IPS-15b (cell line): ENCODE measurements around the gene DISC1.

ENCODE experiments used
- H3K27me3 ChIP-seq: one replicate; pipeline ENCODE4 v1.6.1; 2013; ENCODE audit warnings: low read length; ENCODE audit not compliant: control insufficient read depth, insufficient read depth
- H3K36me3 ChIP-seq: one replicate; pipeline ENCODE4 v1.6.1; 2013; ENCODE audit warnings: low read length; ENCODE audit not compliant: control insufficient read depth, insufficient read depth
- H3K4me1 ChIP-seq: one replicate; pipeline ENCODE4 v1.6.1; 2013; ENCODE audit warnings: mild to moderate bottlenecking, low read length; ENCODE audit not compliant: control insufficient read depth, insufficient read depth
- H3K4me3 ChIP-seq: one replicate; pipeline ENCODE4 v1.5.1; 2013; ENCODE audit warnings: low read depth, low read length
- H3K9ac ChIP-seq: one replicate; pipeline ENCODE4 v1.6.1; 2013; ENCODE audit warnings: low read depth, mild to moderate bottlenecking, low read length
- H3K9me3 ChIP-seq: one replicate; pipeline ENCODE4 v1.6.1; 2013; ENCODE audit warnings: mild to moderate bottlenecking, low read length; ENCODE audit not compliant: control insufficient read depth, insufficient read depth

Gene DISC1

DNA sequence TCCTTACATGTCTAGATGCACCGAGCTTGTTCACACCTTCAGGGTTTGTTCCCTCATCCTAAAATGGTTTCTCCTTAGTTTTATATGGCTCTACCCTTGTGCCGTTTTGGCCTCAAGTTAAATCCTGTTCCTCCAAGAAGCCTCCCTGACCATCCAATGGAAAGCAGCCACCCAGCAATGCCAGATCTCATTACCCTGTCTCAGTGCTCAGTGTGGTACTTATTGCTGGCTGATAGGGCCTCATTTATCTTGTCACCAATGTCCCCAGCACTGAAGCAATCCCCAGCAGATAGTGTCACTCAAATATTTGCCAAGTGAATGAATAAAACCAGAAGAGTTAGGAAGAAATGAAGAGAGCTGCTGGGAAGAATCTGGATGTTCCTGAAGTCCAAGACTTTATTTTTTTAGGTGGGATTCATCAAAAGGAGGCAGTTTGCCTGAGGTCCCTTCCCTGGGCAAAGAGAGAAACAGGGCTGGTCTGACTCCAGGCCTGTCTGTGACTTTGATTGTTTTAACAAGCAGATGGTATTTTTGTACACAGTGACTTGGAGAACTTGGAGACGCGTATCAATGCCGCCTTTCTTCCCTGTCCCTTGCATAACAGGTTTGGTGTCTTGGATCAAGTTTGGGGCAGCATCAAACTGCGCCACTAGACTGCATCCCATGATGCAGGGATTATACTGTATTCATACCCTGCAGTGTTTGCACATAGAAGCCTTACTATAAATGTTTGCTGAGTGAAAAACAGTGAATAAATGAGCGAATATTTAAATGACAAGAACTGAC, 221.2 kb downstream of the DISC1 start:
- H3K9ac ChIP-seq: no peak overlapping the region
- no peak overlapping the region for H3K4me3 ChIP-seq
- no peaks in the 10 kb centered on the region for H3K36me3 ChIP-seq
- no peaks in the 10 kb centered on the region for H3K9me3 ChIP-seq
- H3K27me3 ChIP-seq: no peaks in the 10 kb centered on the region
- H3K4me1 ChIP-seq: no peaks in the 10 kb centered on the region

DNA sequence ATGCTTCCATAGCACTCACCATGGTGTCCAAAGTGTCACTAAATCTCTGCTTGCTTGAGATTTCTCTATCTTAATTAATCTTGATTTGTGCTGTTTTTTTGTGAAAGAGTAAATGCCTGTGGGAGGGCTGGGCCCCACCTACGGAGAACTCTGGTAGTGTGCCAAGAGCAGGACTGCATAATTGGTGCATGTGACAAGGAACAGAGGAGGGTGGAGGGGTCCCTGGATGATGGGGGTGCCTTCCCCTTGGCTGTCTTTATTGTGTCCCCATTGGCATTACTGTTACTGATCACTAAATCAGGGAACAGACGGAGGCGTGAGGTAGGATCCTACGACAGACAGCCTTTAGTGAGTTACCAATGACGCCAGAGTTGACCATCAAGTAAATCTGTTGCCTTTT, 223.4 kb downstream of the DISC1 start:
- Histone ChIP-seq H3K4me3 (no peak overlapping the region), H3K9ac (no peak overlapping the region), H3K27me3 (no peaks in the 10 kb centered on the region), H3K36me3 (no peaks in the 10 kb centered on the region), H3K4me1 (no peaks in the 10 kb centered on the region), H3K9me3 (no peaks in the 10 kb centered on the region)

DNA sequence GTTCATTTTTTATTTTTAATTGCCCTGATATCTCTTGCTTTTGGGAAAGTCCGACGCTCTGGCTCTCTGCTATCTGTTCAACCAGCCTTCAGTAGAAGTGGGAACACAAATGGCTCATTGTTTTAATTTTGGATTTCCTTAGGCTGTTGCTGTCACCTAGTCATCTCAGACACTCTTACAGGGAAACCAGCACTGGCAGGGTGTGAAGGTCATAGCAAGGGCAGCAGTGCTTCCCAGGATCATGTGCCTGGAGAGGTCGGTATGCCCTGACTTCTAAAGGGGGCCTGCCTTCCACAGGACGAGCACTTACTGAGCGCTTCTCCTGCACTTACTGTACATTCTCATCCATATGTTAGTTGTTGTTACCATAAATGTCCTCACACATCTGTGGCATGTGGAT, 224.2 kb downstream of the DISC1 start:
- Histone ChIP-seq H3K36me3 (no peaks in the 10 kb centered on the region), H3K9ac (no peak overlapping the region), H3K9me3 (no peaks in the 10 kb centered on the region), H3K4me1 (no peaks in the 10 kb centered on the region), H3K27me3 (no peaks in the 10 kb centered on the region), H3K4me3 (no peak overlapping the region)

DNA sequence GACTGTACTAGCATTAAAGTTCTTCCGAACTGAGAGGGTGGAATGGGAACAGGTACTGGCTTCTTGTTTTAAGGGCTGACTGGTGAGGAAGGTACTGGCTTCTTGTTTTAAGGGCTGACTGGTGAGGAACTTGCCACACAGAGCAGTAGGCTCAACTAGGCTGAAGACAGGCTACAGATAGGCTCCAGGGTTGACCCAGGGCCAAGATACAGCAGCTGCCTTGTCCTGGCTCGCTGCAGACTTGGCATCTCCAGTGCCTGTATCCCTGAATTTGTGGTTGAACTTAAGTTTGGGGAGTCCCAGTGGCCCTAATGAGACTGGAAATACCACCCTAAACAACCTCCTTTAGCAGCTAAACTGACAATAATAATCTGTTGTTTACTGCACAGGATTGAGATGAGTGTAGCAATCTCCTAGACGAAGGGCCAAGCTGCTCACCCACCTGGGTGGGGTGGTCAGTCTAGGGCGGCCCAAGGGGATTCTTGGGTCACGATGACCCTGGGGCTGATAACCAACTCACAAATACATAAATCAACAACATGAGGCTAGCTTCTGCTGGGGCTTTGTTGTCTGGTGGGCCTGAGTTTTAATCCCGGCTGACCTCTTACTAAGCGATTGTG, 227.1 kb downstream of the DISC1 start:
- H3K27me3 ChIP-seq: no peaks in the 10 kb centered on the region
- H3K4me3 ChIP-seq: no peak overlapping the region
- H3K9me3 ChIP-seq: no peaks in the 10 kb centered on the region
- no peak overlapping the region for H3K9ac ChIP-seq
- H3K4me1 ChIP-seq: no peaks in the 10 kb centered on the region
- H3K36me3 ChIP-seq: no peaks in the 10 kb centered on the region

DNA sequence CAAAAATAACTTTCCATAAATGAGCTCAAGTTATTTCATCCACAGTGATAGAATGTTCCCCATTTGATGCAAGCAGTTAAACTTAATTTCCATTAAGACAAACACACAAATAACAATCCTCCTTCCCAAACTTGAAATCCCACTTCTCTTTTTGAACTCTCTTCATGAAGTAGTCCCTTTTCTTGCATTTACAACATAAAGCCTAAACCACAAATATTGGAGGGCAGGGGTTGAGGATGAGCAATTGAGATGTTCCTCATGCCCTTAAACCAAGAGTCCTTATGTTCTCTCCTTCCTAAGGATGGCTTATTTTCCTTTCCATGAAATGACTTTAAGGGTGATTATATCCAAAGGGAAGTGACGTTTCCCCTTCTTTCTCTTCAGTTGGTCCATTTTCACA, 228.8 kb downstream of the DISC1 start:
- H3K27me3 ChIP-seq: no peaks in the 10 kb centered on the region
- no peak overlapping the region for H3K4me3 ChIP-seq
- H3K36me3 ChIP-seq: no peaks in the 10 kb centered on the region
- H3K9ac ChIP-seq: no peak overlapping the region
- H3K4me1 ChIP-seq: no peaks in the 10 kb centered on the region
- no peaks in the 10 kb centered on the region for H3K9me3 ChIP-seq

DNA sequence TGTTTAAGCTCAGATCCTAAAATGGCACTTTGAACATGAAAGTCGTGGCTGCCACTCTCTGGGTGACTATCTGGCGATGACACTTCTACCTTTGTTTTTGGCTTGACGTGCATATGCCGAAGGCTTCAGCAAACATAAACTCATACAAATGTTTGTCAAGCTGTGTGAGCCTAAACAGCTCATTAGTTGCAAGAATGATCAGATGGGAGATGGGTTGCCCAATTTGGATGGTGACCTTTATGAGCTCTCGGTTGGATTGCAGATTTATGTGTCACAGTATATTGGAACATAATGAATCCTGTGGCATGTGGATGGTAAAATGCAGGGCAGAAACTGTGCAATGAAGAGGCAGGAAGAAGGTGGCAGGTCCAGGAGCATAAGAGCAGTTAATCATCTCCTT, 229.3 kb downstream of the DISC1 start:
- Histone ChIP-seq H3K27me3 (no peaks in the 10 kb centered on the region), H3K9ac (no peak overlapping the region)

DNA sequence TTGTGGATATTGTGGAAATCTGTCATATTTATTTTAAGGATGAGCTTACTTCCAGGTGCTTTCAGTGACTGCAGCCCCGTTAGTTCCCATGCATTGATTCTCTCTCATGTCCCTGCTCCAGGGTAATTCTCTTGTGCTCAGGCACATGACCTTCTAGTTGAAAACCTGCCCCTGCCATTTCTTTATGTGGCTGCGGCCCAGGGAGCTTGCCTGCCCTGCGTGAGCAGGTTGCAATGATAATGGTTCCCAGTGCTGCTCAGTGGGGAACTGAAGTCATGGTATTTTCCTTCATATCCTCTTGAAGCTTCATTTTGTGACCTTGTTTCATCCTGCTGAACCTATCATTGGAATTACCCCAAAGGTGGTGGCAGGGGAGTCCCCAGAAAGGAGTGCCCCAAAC, 229.8 kb downstream of the DISC1 start:
- Histone ChIP-seq H3K4me1 (no peaks in the 10 kb centered on the region), H3K9ac (no peak overlapping the region), H3K36me3 (no peaks in the 10 kb centered on the region), H3K27me3 (no peaks in the 10 kb centered on the region), H3K4me3 (no peak overlapping the region), H3K9me3 (no peaks in the 10 kb centered on the region)

More for the DNA sequence above, 229.3 kb downstream of the DISC1 start:
- no peak overlapping the region for H3K4me3 ChIP-seq
- no peaks in the 10 kb centered on the region for H3K4me1 ChIP-seq
- H3K9me3 ChIP-seq: no peaks in the 10 kb centered on the region
- no peaks in the 10 kb centered on the region for H3K36me3 ChIP-seq

DNA sequence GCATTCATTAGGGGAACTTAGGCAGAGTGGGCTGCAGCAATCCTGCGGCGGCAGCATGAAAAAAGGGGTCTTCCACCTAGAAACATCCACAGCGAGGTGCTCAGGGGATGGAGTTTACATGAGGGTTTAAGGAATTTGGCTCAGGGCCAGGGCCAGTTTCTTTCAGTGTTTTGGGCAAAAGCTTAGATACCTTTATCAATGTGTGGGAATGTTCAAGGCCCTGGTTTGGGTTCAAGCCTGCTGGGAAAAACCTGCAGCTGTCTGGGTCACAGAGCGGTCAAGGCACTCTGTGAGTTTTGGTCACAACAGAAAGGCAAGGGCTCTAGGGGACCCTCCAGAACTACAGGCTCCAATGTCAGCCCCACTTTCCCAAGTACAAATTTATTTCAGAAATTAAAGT, 230.3 kb downstream of the DISC1 start:
- Histone ChIP-seq H3K27me3 (no peaks in the 10 kb centered on the region), H3K9me3 (no peaks in the 10 kb centered on the region), H3K36me3 (no peaks in the 10 kb centered on the region), H3K4me1 (no peaks in the 10 kb centered on the region), H3K9ac (no peak overlapping the region), H3K4me3 (no peak overlapping the region)

DNA sequence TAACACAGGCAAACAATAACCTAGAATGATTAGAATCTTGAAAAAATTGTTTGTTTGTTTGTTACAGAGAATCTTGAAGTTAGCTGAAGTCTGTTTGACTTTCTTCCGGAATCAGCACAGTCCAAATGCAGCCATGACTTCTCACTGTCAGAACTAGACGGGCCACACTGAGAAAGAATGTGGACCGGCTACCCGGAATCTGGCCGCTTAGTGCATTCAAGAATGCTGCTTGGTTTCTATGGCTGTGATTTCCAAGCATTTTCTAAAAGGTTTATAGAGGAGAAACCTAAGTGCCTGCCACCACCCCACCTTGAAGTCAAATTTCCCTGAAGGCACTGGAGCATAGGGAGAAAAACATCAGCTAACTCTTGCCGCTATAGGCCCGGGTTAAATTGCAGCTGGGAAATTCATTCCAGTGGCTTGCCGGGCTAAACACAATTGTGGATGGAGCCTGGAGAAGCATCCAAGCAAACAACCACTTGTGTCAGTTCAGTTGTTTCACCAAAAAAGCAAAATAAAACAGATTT, 231.1 kb downstream of the DISC1 start:
- no peaks in the 10 kb centered on the region for H3K4me1 ChIP-seq
- no peaks in the 10 kb centered on the region for H3K27me3 ChIP-seq
- no peak overlapping the region for H3K4me3 ChIP-seq
- H3K9me3 ChIP-seq: no peaks in the 10 kb centered on the region
- H3K9ac ChIP-seq: no peak overlapping the region
- no peaks in the 10 kb centered on the region for H3K36me3 ChIP-seq

DNA sequence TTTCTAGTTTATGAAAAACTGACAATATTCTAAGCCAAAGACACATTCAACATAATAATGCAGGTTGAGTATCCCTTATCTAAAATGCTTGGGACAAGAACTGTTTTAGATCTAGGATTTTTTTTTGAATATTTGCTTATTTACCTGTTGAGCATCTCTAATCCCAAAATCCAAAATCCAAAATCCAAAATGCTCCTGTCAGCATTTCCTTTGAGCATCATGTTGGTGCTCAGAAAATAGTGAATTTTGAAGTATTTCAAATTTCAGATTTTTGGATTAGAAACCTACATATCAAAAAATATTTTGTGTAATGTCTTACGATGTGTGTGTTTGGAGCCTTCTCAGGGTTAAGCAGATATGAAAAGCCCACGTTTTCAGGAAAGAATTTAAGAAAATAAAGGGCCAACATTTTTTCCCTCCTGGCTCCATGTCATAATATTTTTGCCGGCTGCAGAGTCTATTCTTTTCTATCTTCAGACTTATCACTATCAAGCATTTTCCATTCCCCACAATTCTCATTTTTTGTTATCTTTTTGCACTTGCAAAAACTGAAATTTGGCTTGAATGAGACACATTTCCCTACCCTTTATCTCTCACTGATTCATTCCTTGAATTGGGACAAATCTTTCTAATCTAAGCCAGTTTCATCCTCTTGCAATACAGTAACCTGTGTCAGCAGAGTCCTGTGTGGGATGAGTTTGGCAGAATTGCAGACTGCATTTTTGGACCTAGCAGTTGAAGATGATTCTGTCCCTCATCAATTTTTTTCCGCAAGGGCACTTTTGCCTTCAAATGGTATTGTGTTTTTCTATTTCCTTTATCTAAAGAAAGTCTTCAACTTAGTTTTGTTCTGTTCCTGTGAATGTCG, 233.9 kb downstream of the DISC1 start:
- Histone ChIP-seq H3K9ac (no peak overlapping the region), H3K36me3 (no peaks in the 10 kb centered on the region), H3K4me3 (no peak overlapping the region), H3K27me3 (no peaks in the 10 kb centered on the region), H3K9me3 (no peaks in the 10 kb centered on the region), H3K4me1 (no peaks in the 10 kb centered on the region)

DNA sequence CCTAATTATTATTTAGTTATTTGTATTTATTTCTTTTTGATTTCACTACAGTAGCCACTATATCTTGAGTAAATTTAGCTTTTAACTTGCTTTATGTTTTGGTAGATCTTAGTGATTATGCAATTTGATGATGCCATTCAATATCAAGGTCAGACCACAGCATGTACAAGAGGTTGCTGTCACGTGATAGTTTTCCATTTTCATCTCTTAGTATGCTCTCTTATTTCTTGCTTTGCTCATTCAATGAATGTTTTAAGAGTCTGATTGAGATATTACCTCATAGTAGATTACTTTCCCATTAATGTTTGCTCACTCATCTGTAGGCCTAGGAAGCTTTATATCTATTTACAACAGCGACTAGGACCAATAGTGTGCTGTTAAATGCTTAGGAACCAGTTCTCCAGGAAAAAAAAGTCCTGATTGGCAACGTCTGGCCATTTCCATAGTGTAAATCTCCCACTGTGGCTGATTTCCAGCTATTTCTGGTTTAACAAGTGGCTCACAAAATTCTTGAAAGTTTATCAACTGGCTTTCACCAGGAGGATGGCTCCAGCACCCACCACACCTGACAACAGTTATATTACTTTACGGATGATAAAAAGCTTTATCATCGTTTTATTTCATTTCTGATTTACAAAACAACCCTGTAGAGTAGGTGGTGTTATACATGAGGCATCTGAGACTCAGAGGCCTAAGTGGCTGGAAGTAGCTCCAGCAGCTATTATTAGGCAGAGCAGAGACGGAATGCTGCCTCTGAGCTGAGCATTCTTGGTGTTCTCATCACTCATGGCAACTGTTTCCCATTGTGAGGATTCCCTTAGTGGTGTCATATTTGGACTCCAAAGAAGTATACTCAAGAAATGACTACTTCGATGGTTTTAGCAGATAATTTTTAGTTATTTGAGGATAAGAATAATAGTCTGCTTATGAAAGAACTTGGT, 235.2 kb downstream of the DISC1 start:
- Histone ChIP-seq H3K27me3 (no peaks in the 10 kb centered on the region), H3K9me3 (no peaks in the 10 kb centered on the region), H3K9ac (no peak overlapping the region), H3K4me1 (no peaks in the 10 kb centered on the region), H3K36me3 (no peaks in the 10 kb centered on the region), H3K4me3 (no peak overlapping the region)
